Measurements from ENCODE around the gene SP6. TPM values are rescaled to one million over a fixed set of nuclear protein-coding genes. Genes with fewer than 3 reads are reported as not detected.

The SP6 gene
- total and polyA plus RNA-seq, 3 experiments from 2014 or later, result 0.07 to 0.59 (median 0.09) TPM

DNA sequence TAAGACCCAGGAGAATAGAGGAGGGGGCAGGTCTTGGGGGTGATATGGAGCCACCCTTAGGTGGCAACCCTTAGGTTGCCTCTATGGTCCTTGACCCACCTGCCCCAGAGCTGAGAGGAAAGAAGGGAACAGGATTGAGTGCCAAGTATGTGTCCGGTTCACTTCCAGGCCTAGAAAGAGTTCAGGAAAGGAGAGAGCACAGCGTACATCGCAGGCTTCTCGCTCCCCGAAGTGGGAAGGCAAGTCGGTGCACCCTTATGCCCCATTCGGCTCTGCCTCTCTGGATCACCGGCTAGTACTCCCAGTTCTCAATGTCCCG lies 631 bp downstream of the SP6 start:
- Mint-ChIP-seq H3K36me3 (no peaks in the 10 kb centered on the region), H3K4me3 (peak overlapping the region in 6 of 7 donors; percentile 57 to 79 (median 69)), H3K27ac (peak overlapping the region in 1 of 8 donors; percentile 11), H3K27me3 (peaks cover 51 to 84% of the 10 kb centered on the region in 2 donors), H3K4me1 (peaks cover 14 to 31% (median 18%) of the 10 kb centered on the region in 3 donors), H3K9me3 (peaks cover 0 to 2% (median 0%) of the 10 kb centered on the region in 5 donors)
- Histone ChIP-seq H3K36me3 (ENCODE audit: insufficient read depth, low read length) (no peaks in the 10 kb centered on the region), H3K4me3 (ENCODE audit: low read length) (peak overlapping the region; percentile 43), H3K27ac (ENCODE audit: low read depth, low read length) (peak overlapping the region; percentile 51), H3K9me3 (ENCODE audit: low read length) (no peaks in the 10 kb centered on the region), H3K4me1 (ENCODE audit: insufficient read depth, low read length) (peaks cover 30% of the 10 kb centered on the region), H3K27me3 (ENCODE audit: insufficient read depth, low read length, poor library complexity, severe bottlenecking) (peaks cover 72% of the 10 kb centered on the region)
- ChIA-PET POLR2A (interaction anchor here (1.5 kb wide), 1 partner anchor 45 kb away, joined by 6 read pairs; the partner anchor contains the start of gene SP2), CTCF (interaction anchor here (2.6 to 14.0 kb wide), 2 partner anchors 9 to 40 kb away, joined by 13 to 314 read pairs; partner anchors contain the start of genes SCRN2 and SP2)
- no peak for DNase-seq

DNA sequence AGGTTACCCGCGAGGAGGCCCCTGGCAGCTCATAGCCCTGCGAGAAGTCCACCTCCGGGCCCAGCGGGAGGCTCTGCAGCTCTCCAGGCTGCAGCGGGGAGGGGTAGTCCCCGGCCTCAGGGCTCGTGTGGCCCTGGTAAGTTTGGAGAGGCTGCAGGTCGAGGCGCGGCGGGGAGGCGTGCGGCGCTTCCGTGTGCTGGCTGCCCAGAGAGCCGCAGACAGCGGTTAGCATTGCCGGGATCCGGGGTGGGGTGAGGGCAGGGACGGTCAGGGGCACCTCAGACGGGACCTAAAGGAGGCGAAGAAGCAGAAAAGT lies 2.8 kb downstream of the SP6 start:
- POLR2A ChIA-PET, result interaction anchor here (0.5 to 1.9 kb wide), 4 partner anchors 17 to 237 kb away, joined by 3 to 7 read pairs (median 4); partner anchors contain the start of gene MRPL10
- no peaks in the 10 kb centered on the region for H3K9me3 ChIP-seq (ENCODE audit: low read length)
- H3K27ac ChIP-seq (ENCODE audit: low read depth, low read length), result no peak overlapping the region
- peaks cover 14 to 31% (median 19%) of the 10 kb centered on the region in 3 donors for H3K4me1 Mint-ChIP-seq
- no peak overlapping the region for H3K4me3 ChIP-seq (ENCODE audit: low read length)
- peaks cover 30% of the 10 kb centered on the region for H3K4me1 ChIP-seq (ENCODE audit: insufficient read depth, low read length)
- H3K27me3 ChIP-seq (ENCODE audit: insufficient read depth, low read length, poor library complexity, severe bottlenecking), result peaks cover 73% of the 10 kb centered on the region
- CTCF ChIA-PET, result interaction anchor here (14.0 kb wide), 1 partner anchor 42 kb away, joined by 314 read pairs; the partner anchor contains the start of gene SP2
- no peak overlapping the region for H3K4me3 Mint-ChIP-seq
- peaks cover 42 to 81% of the 10 kb centered on the region in 2 donors for H3K27me3 Mint-ChIP-seq
- no peak overlapping the region for H3K27ac Mint-ChIP-seq
- no peaks in the 10 kb centered on the region for H3K36me3 ChIP-seq (ENCODE audit: insufficient read depth, low read length)
- H3K9me3 Mint-ChIP-seq, result peaks cover 0 to 2% (median 0%) of the 10 kb centered on the region in 5 donors
- H3K36me3 Mint-ChIP-seq, result no peaks in the 10 kb centered on the region
- DNase-seq, result no peak

DNA sequence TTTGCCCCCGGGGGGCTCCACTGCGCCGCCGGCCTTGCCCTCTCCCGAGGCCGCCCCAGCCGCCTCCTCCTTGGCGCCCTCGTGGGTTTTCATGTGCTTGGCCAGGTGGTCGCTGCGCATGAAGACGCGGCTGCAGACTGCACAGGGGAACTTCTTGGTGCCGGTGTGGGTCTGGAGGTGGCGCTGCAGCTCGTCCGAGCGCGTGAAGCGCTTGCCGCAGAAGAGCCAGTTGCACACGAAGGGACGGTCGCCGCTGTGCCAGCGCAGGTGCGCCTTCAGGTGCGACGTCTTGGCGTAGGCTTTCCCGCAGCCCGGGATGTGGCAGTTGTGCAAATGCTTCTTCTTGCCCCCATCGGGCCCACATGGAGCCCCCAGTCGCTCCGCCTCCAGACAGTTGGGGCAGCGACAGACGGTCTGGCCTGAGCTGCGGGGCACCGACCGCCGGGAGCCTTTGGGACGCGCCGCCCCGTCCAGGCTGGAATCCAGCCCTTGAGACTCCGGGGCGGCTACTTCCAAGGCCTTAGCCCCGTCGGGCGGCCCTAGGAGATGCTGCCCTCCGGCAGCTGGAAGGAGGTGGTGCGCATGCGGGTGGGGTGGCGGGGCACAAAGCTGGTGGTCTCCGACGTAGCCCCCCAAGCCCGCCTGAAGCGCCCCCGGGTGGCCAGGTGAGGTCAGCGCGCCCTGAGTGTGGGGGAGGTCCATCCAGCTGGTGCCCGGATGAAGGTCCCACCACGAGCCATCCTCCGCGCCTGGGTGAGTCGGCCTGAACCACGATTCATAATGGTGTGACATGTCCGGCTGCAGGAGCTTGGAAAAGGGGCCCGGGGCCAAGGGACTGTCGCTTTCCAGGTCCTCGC lies 3.4 kb downstream of the SP6 start:
- H3K9me3 ChIP-seq (ENCODE audit: low read length), result no peaks in the 10 kb centered on the region
- Mint-ChIP-seq H3K4me3 (peak overlapping the region in 1 of 7 donors; percentile 69), H3K9me3 (peaks cover 0 to 2% (median 0%) of the 10 kb centered on the region in 5 donors), H3K4me1 (peaks cover 18 to 34% (median 22%) of the 10 kb centered on the region in 3 donors), H3K36me3 (no peaks in the 10 kb centered on the region), H3K27me3 (peaks cover 39 to 80% of the 10 kb centered on the region in 2 donors), H3K27ac (peak overlapping the region in 1 of 8 donors; percentile 77)
- ChIA-PET POLR2A (interaction anchor here (1.6 kb wide), 1 partner anchor 48 kb away, joined by 7 read pairs; no protein-coding TSS in a partner anchor), CTCF (interaction anchor here (0.7 to 14.0 kb wide), 2 partner anchors 13 to 42 kb away, joined by 3 to 314 read pairs; partner anchors contain the start of gene SP2)
- peak in 2 of 5 donors; percentile 31 to 58 for DNase-seq
- no peak overlapping the region for H3K4me3 ChIP-seq (ENCODE audit: low read length)
- peaks cover 67% of the 10 kb centered on the region for H3K27me3 ChIP-seq (ENCODE audit: insufficient read depth, low read length, poor library complexity, severe bottlenecking)
- peaks cover 35% of the 10 kb centered on the region for H3K4me1 ChIP-seq (ENCODE audit: insufficient read depth, low read length)
- no peaks in the 10 kb centered on the region for H3K36me3 ChIP-seq (ENCODE audit: insufficient read depth, low read length)
- no peak overlapping the region for H3K27ac ChIP-seq (ENCODE audit: low read depth, low read length)

DNA sequence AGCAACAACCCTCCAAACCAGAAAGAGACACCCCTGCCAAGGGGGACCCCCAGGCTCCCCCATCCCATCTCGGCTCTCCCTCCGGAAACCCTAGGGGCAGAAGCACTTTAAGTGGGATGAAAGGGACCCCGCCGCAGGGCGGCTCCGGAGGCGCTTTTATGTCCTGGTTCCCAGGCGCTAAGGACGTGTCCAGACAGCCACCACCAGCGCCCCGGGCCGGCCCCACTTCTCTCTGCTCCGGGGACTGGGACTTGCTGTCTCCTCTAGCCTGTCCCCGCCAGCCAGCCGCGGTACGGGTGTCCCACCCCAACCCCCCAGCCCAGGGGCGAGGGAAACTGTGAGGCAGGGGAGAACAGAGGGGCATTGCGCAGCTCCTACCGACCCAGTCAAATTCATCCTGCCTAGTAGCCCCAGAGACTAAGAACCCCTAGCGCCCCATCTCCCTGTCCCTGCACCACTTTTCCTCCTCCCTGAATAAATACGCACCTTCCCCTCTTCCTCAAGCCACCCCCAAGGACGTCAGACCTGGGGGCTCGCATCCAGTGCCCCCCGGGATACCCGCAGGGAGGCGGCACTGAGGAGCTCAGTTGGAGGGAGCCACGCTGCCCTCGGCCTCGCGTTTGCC lies 4.1 kb downstream of the SP6 start:
- POLR2A ChIA-PET, result interaction anchor here (1.6 kb wide), 1 partner anchor 49 kb away, joined by 7 read pairs; no protein-coding TSS in a partner anchor

DNA sequence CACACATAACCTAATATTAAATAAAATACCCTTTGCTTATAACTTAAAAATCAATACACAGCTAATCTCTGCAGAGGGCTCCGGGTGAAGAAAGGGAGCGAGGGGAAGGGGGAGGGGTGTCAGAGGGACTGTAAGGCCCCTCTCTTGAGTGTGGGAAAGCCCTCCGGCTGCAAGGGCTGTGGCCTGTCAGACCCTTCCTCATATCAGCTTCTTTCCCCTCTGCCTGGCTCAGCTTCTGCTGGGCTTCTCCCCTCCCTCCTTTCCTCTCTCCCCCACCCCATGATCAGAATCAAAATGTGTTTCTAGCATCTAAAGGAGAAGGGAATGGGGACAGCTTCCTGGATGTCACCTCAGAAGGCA lies 5.3 kb downstream of the SP6 start:
- Mint-ChIP-seq H3K9me3 (no peaks in the 10 kb centered on the region), H3K36me3 (peaks cover 0 to 4% (median 0%) of the 10 kb centered on the region in 3 donors), H3K27ac (no peak overlapping the region), H3K4me1 (peaks cover 16 to 38% (median 25%) of the 10 kb centered on the region in 3 donors), H3K27me3 (peaks cover 28 to 69% of the 10 kb centered on the region in 2 donors), H3K4me3 (peak overlapping the region in 1 of 7 donors; percentile 18)
- POLR2A ChIA-PET, result no interaction called here
- no peak for DNase-seq
- no peak overlapping the region for H3K27ac ChIP-seq (ENCODE audit: low read depth, low read length)
- H3K36me3 ChIP-seq (ENCODE audit: insufficient read depth, low read length), result no peaks in the 10 kb centered on the region
- H3K4me3 ChIP-seq (ENCODE audit: low read length), result no peak overlapping the region
- CTCF ChIA-PET, result interaction anchor here (14.0 kb wide), 1 partner anchor 44 kb away, joined by 314 read pairs; the partner anchor contains the start of gene SP2
- no peaks in the 10 kb centered on the region for H3K9me3 ChIP-seq (ENCODE audit: low read length)
- H3K27me3 ChIP-seq (ENCODE audit: insufficient read depth, low read length, poor library complexity, severe bottlenecking), result peaks cover 54% of the 10 kb centered on the region
- H3K4me1 ChIP-seq (ENCODE audit: insufficient read depth, low read length), result peaks cover 36% of the 10 kb centered on the region

More for the DNA sequence above, 4.1 kb downstream of the SP6 start:
- Histone ChIP-seq H3K4me3 (ENCODE audit: low read length) (no peak overlapping the region), H3K4me1 (ENCODE audit: insufficient read depth, low read length) (peaks cover 35% of the 10 kb centered on the region), H3K27me3 (ENCODE audit: insufficient read depth, low read length, poor library complexity, severe bottlenecking) (peaks cover 59% of the 10 kb centered on the region), H3K9me3 (ENCODE audit: low read length) (no peaks in the 10 kb centered on the region), H3K27ac (ENCODE audit: low read depth, low read length) (no peak overlapping the region), H3K36me3 (ENCODE audit: insufficient read depth, low read length) (no peaks in the 10 kb centered on the region)
- Mint-ChIP-seq H3K9me3 (no peaks in the 10 kb centered on the region), H3K4me3 (peak overlapping the region in 1 of 7 donors; percentile 36), H3K27me3 (peaks cover 33 to 72% of the 10 kb centered on the region in 2 donors), H3K27ac (peak overlapping the region in 1 of 8 donors; percentile 24), H3K4me1 (peaks cover 15 to 33% (median 22%) of the 10 kb centered on the region in 3 donors), H3K36me3 (no peaks in the 10 kb centered on the region)
- no peak for DNase-seq
- CTCF ChIA-PET, result interaction anchor here (14.0 kb wide), 1 partner anchor 43 kb away, joined by 314 read pairs; the partner anchor contains the start of gene SP2

DNA sequence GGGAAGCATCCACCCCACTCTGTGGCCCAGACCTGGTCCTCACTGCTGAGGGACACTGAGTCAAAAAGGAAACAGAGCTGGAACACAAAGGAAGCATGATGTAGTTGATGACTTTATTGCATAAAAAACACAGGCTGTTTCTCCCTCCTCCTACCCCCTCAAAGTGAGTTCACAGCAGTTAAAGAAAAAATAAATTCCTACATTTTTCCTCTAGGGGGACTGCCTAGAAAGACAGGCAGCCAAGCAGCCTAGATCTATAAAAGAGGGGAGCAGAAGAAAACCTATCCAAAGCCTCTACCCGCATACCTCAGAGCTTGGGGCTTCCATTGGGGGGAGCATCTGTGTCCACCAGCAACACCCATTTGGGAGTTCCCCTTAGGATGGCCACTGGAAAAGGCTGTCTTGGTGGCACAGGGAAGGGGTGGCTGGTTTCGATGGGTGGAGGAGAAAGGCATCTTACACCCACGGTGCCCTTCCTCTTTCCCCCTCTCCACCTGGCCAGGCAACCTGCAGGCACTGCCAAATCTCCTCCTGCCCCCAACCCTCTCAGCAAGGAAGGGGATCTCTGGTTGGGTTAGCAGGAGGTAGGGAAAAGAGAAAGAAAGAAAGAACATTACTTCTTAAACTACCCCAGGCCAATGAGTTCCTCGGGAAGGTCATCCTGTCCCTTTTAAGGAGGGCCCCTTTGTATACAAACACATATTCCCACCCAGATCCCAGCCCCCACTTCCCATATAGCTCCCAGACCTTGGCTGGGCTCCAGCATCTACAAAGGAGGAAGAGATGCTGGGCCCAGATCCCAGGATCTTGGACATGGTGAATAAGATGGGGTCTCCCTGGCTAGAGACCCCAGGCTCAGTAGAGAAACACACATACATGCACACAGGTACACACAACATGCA lies 5.9 kb downstream of the SP6 start:
- Mint-ChIP-seq H3K27me3 (peaks cover 23 to 63% of the 10 kb centered on the region in 2 donors), H3K27ac (no peak overlapping the region), H3K9me3 (no peaks in the 10 kb centered on the region), H3K36me3 (peaks cover 0 to 7% (median 0%) of the 10 kb centered on the region in 3 donors), H3K4me3 (peak overlapping the region in 2 of 7 donors; percentile 18 to 30), H3K4me1 (peaks cover 18 to 38% (median 25%) of the 10 kb centered on the region in 3 donors)
- H3K27me3 ChIP-seq (ENCODE audit: insufficient read depth, low read length, poor library complexity, severe bottlenecking), result peaks cover 48% of the 10 kb centered on the region
- H3K9me3 ChIP-seq (ENCODE audit: low read length), result no peaks in the 10 kb centered on the region
- no peak overlapping the region for H3K4me3 ChIP-seq (ENCODE audit: low read length)
- POLR2A ChIA-PET, result interaction anchor here (0.6 kb wide), 1 partner anchor 45 kb away, joined by 3 read pairs; no protein-coding TSS in a partner anchor
- H3K27ac ChIP-seq (ENCODE audit: low read depth, low read length), result no peak overlapping the region
- DNase-seq, result no peak
- no peaks in the 10 kb centered on the region for H3K36me3 ChIP-seq (ENCODE audit: insufficient read depth, low read length)
- CTCF ChIA-PET, result interaction anchor here (1.4 to 14.0 kb wide), 2 partner anchors 45 to 102 kb away, joined by 4 to 314 read pairs; partner anchors contain the start of gene SP2
- H3K4me1 ChIP-seq (ENCODE audit: insufficient read depth, low read length), result peaks cover 35% of the 10 kb centered on the region

DNA sequence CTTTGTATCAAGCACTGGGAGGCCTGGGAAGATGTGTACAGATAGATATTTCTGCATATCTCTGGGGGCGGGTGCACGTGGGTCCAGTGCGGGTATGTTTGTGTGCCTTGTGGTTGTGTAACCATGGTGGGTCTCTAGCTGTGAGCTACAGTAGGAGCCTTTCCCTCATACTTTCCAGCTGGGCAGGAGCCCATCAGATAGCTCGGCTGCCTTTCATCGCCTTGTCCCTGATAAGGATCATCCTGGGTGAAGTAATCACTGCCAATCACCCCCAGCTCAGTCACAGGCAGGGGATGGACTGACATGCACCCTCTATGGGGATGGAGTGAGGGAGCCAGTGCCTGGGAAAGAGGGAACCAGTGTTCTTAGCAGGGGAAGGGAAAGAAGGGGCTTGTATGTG lies 6.7 kb downstream of the SP6 start:
- ChIA-PET POLR2A (interaction anchor here (0.6 kb wide), 1 partner anchor 45 kb away, joined by 3 read pairs; no protein-coding TSS in a partner anchor), CTCF (interaction anchor here (1.4 to 14.0 kb wide), 2 partner anchors 46 to 103 kb away, joined by 4 to 314 read pairs; partner anchors contain the start of gene SP2)
- Histone ChIP-seq H3K4me3 (ENCODE audit: low read length) (no peak overlapping the region), H3K4me1 (ENCODE audit: insufficient read depth, low read length) (peaks cover 44% of the 10 kb centered on the region), H3K27ac (ENCODE audit: low read depth, low read length) (no peak overlapping the region), H3K36me3 (ENCODE audit: insufficient read depth, low read length) (no peaks in the 10 kb centered on the region), H3K9me3 (ENCODE audit: low read length) (no peaks in the 10 kb centered on the region), H3K27me3 (ENCODE audit: insufficient read depth, low read length, poor library complexity, severe bottlenecking) (peaks cover 40% of the 10 kb centered on the region)
- Mint-ChIP-seq H3K4me3 (no peak overlapping the region), H3K4me1 (peaks cover 23 to 46% (median 28%) of the 10 kb centered on the region in 3 donors), H3K9me3 (no peaks in the 10 kb centered on the region), H3K27me3 (peaks cover 15 to 55% of the 10 kb centered on the region in 2 donors), H3K36me3 (peaks cover 0 to 7% (median 0%) of the 10 kb centered on the region in 3 donors), H3K27ac (peak overlapping the region in 1 of 8 donors; percentile 24)
- DNase-seq, result no peak

Data from CD8-positive, alpha-beta memory T cell (primary cell).